Measurements from ENCODE around the gene PDE10A. TPM values are rescaled to one million over a fixed set of nuclear protein-coding genes. Genes with fewer than 3 reads are reported as not detected.
"Not testable (repeated sequence)": the region's sequence is repeated elsewhere in the genome, so short reads cannot be mapped to it uniquely, and the experiment has no call there.

PDE10A gene
- total RNA-seq, 1 donor from 2014 or later, result 6.0 TPM

DNA sequence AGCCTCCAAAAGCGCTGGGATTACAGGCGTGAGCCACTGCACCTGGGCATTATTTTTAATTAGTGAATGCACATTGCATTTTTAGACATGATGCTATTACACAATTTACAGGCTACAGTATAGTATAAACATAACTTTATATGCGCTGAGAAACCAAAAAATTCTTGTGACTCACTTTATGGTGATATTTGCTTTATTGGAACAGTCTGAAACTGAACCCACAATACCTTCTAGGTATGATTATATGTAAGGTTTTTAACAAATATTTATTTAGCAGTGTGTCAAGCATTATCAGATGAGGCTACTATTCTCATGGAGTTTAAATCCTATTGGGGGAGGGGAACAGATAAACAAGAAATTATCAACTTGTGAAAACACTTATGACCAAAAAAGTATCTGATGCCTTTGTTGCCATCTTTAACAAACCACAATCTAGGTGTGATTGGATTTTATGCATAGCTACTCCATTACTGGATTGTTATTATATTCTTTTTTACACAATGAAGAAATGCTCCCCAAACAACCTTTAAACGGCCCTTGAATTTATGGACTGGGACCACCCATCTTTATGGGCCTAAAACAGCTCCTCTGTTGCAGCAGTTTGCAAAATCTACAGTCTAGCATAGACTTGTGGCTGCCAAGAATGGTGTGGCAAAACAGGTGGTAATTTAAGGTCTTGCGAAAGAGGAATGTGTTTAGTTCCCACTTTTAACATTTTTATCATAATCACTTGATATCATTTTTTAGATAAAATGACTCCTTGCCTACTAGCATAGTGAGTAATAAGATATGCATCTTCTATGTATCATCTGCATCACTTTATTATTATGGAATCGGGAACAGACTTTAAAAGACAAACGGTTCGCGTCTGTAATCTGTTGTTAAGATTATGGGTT, 194.5 kb downstream of the PDE10A start:
- H3K9me3 ChIP-seq, result peaks cover under 1% of the 10 kb centered on the region
- H3K4me1 ChIP-seq, result no peaks in the 10 kb centered on the region
- H3K4me3 ChIP-seq, result no peak overlapping the region
- intact Hi-C loops (cut with DNase I), result no loop called here
- H3K27ac ChIP-seq, result no peak overlapping the region
- no peaks in the 10 kb centered on the region for H3K27me3 ChIP-seq
- TF ChIP-seq, protein P1, sequence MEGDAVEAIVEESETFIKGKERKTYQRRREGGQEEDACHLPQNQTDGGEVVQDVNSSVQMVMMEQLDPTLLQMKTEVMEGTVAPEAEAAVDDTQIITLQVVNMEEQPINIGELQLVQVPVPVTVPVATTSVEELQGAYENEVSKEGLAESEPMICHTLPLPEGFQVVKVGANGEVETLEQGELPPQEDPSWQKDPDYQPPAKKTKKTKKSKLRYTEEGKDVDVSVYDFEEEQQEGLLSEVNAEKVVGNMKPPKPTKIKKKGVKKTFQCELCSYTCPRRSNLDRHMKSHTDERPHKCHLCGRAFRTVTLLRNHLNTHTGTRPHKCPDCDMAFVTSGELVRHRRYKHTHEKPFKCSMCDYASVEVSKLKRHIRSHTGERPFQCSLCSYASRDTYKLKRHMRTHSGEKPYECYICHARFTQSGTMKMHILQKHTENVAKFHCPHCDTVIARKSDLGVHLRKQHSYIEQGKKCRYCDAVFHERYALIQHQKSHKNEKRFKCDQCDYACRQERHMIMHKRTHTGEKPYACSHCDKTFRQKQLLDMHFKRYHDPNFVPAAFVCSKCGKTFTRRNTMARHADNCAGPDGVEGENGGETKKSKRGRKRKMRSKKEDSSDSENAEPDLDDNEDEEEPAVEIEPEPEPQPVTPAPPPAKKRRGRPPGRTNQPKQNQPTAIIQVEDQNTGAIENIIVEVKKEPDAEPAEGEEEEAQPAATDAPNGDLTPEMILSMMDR (IDR thresholded peaks at IDR 0.05), result no peak
- DNase-seq, result no peak
- H3K36me3 ChIP-seq, result no peaks in the 10 kb centered on the region
- ATAC-seq, result no peak

DNA sequence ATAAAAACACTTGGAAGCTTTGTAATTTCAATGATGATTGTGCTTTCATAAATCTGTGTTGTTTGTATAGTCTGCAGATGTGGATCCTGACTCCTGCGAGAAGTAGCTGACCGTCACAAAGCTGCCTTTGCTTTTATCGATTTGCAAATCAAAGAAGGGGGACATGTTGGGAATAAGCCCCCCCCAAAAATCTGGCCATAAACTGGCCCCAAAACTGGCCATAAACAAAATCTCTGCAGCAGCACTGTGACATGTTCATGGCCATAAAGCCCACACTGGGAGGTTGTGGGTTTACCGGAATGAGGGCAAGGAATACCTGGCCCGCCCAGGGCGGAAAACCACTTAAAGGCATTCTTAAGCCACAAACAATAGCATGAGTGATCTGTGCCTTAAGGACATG, 199.5 kb downstream of the PDE10A start:
- ATAC-seq; intact Hi-C loops (cut with DNase I); H3K4me3 ChIP-seq; DNase-seq; H3K36me3 ChIP-seq; H3K4me1 ChIP-seq; H3K27ac ChIP-seq; H3K9me3 ChIP-seq; H3K27me3 ChIP-seq: not testable (repeated sequence)

DNA sequence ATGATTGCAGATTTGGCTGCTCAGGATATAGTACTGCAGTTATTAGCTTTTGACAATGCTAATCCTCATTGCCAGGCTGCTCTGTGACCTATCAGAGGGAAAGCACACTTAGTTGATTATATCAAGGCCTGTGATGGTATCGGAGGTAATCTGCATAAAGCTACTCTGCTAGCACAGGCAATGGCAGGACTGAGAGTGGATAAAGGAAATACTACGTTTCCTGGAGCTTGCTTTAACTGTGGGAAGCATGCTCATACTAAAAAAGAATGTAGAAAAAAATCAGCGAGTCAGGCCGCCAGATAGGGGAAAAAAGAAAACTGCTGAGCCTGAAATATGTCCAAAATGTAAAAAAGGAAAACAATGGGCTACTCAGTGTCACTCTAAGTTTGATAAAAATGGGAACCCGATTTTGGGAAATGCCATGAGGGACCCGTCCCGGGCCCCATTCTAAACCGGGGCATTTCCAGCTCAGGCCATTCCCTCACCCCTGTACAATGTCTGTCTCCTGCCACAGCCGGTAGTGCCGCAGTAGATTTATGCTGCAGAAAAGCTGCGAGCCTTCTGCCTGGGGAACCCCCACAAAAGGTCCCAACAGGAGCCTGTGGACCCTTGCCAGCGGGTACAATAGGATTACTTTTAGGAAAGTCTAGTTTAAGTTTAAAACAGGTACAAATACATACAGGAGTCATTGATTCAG, 203.3 kb downstream of the PDE10A start:
- H3K9me3 ChIP-seq; H3K4me1 ChIP-seq; intact Hi-C loops (cut with DNase I); H3K36me3 ChIP-seq; H3K27ac ChIP-seq; ATAC-seq; H3K27me3 ChIP-seq; H3K4me3 ChIP-seq; DNase-seq: not testable (repeated sequence)

DNA sequence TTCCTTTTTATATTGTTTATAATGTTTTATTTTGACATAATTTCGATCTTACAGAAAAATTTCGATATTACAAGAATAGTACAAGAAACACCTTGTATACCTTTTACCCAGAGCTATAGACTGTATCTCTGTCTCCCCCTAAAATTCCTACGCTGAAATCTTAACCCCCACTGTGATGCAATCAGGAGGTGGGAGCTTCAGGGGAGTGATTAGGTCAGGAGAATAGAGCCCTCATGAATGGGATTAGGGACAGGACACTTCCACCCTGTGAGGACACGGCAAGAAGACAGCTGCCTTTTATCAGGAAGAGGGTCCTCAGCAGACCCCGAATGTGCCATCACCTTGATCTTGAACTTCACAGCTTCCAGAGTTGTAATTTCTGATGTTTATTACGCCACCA, 204.9 kb downstream of the PDE10A start:
- TF ChIP-seq, protein P1 (IDR thresholded peaks at IDR 0.05), result no peak
- no peak for ATAC-seq
- no peak overlapping the region for H3K4me3 ChIP-seq
- H3K27me3 ChIP-seq, result no peaks in the 10 kb centered on the region
- peaks cover 2% of the 10 kb centered on the region for H3K9me3 ChIP-seq
- no peaks in the 10 kb centered on the region for H3K36me3 ChIP-seq
- intact Hi-C loops (cut with DNase I), result no loop called here
- no peak for DNase-seq
- H3K27ac ChIP-seq, result no peak overlapping the region
- no peaks in the 10 kb centered on the region for H3K4me1 ChIP-seq

DNA sequence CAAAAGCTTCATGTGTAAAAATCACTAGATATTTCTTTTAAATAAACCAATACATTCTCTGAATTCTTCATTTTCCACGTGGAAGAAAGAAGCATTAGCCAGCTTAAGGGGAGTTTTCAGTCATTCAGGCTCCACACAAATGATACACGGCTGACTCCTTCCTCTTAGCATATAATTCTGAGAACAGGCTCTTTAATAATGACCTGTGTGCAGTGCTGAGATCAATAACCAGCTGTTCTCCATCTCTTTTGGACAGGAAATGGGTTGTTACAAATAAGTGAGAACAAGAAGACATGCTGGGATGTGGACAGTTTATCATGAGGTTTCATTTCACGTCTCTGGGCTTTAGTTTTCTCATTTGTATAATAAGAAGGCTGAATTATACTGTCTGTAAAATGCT, 206.8 kb downstream of the PDE10A start:
- Histone ChIP-seq H3K27ac (no peak overlapping the region), H3K4me3 (no peak overlapping the region), H3K9me3 (no peaks in the 10 kb centered on the region), H3K4me1 (no peaks in the 10 kb centered on the region), H3K27me3 (no peaks in the 10 kb centered on the region), H3K36me3 (no peaks in the 10 kb centered on the region)
- TF ChIP-seq, protein P1 (IDR thresholded peaks at IDR 0.05), result no peak
- no peak for ATAC-seq
- intact Hi-C loops (cut with DNase I), result no loop called here
- DNase-seq, result no peak

DNA sequence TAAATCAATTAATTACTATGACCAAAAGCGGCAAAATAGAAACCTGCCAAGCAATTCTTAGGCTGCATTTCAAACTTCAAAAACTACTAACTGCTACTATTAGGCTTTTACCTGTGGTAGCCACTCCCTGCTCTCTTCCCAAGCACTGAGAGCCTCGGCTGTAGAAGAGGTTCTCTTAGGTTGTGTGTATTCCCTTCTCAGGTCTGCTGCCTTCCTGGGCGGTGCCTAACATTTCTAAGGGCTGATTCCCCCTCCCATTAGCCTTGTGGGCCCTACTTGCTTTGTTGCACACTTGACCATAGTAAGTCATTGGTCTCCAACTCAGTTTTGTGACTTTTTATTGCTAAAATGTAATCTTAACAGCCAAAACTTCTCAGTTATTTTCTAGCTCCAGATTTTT, 207.6 kb downstream of the PDE10A start:
- H3K9me3 ChIP-seq, result no peaks in the 10 kb centered on the region
- no peak overlapping the region for H3K27ac ChIP-seq
- no peak for ATAC-seq
- intact Hi-C loops (cut with DNase I), result no loop called here
- H3K4me1 ChIP-seq, result no peaks in the 10 kb centered on the region
- TF ChIP-seq, protein P1 (IDR thresholded peaks at IDR 0.05), result no peak
- no peaks in the 10 kb centered on the region for H3K36me3 ChIP-seq
- H3K4me3 ChIP-seq, result no peak overlapping the region
- no peaks in the 10 kb centered on the region for H3K27me3 ChIP-seq
- DNase-seq, result no peak

All from upper lobe of right lung (tissue), 1 donor.